HG02870 (cell line): ENCODE results near the gene UQCRC1.

ENCODE experiments used
- ATAC-seq: cut with Tn5 transposase; IDR thresholded peaks from one replicate; pipeline ENCODE4 v1.9.1; 2021; ENCODE audit warnings: mild to moderate bottlenecking, moderate library complexity; ENCODE audit not compliant: unreplicated experiment

UQCRC1 gene

GRCh38 chr3:48634661-48635221, 25.3 kb upstream of the UQCRC1 start:
- ATAC-seq = peak; percentile 22

DNA sequence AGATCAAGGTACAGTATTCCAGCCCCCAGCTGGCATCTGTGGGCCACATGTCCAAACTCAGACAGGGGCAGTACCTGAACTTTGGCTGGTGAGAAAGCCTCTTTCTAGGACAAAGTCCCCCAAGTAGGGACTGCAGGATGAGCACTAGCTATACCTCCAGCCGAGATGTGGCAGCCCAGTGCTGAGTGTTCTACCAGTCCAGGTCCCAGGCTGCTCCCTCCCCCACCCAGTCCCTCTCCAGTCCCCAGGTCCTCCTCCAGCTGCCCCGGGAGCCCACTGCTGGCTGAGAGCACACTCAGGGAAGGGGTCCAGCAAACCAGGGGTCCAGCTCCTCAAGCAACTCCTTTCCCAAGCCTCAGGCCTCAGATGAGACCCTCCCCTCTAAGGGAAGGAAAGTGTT, 24.3 kb upstream of the UQCRC1 start:
- no peak for ATAC-seq

DNA sequence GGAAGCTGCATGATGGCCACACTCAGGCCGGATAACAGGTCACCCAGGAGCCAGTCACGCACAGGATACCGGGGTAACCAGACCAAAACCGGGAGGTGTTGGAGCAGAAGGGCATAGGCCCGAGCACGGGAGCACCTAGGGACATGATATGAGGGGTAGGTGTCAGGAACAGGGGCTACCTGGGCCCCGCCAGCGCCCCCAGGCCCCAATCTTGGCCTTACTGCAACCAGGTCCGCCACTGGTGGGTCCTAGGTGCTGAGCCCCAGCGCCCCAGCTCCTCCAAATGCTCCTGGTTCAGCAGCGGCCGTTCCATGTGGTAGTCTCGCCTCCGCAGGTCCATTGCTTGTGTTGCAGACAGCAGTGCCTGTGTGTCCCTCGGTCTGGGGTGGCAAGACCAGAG, 23.8 kb upstream of the UQCRC1 start:
- no peak for ATAC-seq

DNA sequence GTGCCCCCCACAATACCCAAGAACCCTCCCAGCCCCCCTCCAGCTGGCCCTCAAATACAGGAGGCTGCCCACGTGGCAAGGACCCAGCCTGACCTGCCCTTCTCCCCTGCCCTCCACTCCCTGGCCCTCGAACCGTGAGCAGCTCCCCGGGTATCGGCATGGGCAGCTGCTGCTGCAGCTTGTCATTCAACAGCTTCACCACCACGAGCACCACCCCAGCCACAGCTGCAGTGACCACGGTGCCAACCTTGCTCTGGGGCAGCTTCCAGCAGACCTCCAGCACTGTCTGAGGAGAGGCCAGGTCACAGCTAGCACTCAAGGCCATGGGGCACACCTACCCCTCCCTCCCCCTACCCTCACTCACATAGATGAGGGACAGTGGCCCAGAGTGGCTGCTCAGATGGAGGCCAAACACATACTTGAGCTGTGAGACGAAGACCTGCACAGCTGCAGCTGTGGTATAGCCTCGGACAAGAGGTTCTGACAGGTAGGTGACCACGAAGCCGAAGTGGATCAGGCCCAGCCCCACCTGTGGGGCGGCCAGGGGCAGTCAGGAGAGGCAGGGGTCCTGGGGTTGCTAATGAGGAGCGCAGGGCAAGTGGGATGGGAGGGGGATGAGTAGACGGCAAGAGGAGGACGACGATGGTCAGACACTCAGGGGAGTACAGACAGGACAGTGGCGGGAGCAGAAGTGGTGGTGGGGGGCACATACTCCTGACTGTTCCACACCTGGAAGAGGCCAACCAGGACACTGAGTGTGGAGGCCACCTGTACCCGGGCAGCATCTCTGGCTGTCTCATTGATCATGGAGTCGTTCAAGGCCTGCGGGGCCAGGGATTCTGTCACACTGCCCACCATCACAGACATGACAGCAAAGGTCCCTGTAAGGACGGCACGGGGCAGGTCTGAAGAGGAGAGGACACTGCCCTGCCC, 22.3 kb upstream of the UQCRC1 start:
- ATAC-seq = no peak

- no peak for ATAC-seq
These were observed 21.4 kb upstream of the UQCRC1 start for GRCh38 chr3:48630833-48631232.

DNA sequence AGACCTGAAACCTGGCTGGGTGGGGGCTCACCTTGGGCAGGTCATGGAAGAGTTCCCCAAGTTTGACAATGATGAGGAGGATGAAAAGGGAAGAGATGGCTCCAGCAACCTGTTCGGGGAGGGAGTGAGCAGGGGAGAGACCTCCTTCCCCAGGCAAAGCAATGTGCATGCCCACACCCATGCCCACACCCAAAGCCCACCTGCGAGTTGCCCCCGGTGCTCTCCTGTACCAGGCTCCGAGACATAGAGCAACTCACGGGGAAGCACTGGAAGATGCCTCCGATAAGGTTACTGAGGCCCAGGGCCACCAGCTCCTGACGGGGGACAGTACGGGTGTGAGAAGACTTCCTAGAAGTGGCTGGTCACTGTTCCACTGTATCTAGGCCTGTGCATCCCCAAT, 21.0 kb upstream of the UQCRC1 start:
- ATAC-seq = no peak

- ATAC-seq = no peak
These were observed 20.4 kb upstream of the UQCRC1 start for GRCh38 chr3:48629894-48630293.

DNA sequence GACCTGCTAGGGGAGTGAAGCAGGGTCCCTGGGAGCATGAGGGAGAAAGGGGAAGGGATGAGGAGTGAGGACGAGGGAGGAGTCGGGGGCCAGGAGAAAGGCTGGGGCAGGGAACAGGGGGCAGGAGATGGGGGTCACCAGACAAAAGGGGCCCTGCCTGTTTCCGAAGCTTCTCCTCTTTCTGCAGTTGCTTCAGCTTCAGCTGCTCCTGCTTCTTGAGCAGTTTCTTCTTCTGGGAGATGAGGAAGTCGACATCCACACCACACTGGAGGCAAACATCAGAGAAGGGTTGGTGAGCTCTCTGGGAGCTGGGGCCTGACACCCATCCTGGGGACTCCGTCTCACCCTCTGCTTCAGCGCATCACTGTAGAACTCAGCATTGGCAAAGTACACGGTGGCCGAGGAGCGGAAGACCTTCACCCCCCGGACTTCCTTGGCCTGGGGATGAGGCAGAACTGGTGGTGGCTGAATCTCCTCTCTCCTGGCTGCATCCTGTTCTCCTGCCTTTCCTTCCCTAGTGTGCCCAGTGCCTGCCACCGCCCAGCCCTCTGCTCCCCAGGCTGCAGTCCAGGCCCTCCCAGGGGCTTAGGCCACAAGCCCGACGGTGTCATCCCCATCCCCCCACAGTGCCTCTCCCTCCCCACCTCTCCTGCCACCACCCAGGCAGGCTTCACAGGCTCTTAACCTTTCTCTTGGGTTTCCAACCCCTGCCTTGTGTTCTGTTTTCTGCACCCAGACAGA, 19.0 kb upstream of the UQCRC1 start:
- ATAC-seq = no peak

- ATAC-seq = no peak
These were observed 16.2 kb upstream of the UQCRC1 start for GRCh38 chr3:48625600-48625999.

- no peak for ATAC-seq
These were observed 15.3 kb upstream of the UQCRC1 start for GRCh38 chr3:48624767-48625166.

DNA sequence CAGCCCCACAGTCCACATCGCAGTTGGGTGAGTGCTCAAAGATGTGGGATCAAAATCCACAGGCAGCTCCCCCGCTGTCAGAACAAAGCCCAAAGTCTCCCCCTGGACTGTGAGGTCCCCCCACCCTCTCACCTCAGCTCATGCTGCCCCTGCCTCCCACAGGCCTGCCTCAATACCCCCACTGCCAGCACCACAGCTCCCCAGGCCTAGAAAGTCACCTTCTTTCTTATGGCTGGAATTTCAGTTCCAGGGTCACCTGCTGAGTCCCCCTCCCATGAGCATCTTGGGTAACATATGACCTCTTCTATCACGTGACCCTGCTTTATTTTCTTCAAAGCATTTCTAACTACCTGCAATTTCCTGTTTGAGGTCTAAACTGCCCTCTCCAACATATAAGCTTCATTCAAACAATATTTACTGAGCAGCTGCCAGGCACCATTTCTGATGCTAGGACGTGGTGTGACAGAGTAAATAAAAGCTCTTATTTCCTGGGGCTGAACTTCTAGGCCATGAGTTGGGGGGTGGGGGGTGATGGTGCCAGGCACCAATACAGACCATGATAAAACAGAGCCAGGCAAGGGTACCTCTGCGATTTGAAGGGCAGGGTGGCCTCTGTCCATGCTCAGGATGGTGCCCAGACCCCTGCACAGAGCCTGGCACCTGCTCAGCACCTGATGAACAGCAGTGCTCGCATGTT, 14.6 kb upstream of the UQCRC1 start:
- ATAC-seq = no peak

- ATAC-seq = no peak
These were observed 12.0 kb upstream of the UQCRC1 start, which contains the start of gene TMEM89 for GRCh38 chr3:48621461-48621869. Gene TMEM89 (minus strand): TSS chr3:48621769. CDS start chr3:48621756, 13 bp downstream.

- ATAC-seq = no peak
These were observed 10.4 kb upstream of the UQCRC1 start for GRCh38 chr3:48619541-48620524.

GRCh38 chr3:48617559-48617958, 8.1 kb upstream of the UQCRC1 start:
- no peak for ATAC-seq

- ATAC-seq = no peak
These were observed 4.6 kb upstream of the UQCRC1 start for GRCh38 chr3:48614044-48614443.

DNA sequence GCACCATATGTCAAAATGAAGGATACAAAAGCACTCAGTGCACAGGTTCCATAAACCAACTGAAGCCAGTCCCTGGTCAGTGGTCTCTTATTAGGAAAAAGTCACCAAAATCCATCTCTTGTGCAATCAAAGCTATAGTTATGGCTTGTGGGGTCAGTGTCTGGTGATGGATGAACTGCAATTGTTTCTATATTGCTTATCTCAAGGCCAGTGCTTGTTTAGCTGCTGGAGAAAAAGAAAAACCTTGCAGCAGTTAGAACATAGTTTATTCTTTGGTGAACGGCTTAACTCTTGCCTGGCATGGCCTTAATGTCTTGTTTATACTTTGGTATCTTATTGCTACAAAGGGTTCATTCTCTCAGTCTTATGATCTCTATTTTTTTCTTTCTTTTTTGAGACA, 2.9 kb upstream of the UQCRC1 start:
- no peak for ATAC-seq

- ATAC-seq = no peak
These were observed 1.9 kb downstream of the UQCRC1 start for GRCh38 chr3:48607519-48607918.

DNA sequence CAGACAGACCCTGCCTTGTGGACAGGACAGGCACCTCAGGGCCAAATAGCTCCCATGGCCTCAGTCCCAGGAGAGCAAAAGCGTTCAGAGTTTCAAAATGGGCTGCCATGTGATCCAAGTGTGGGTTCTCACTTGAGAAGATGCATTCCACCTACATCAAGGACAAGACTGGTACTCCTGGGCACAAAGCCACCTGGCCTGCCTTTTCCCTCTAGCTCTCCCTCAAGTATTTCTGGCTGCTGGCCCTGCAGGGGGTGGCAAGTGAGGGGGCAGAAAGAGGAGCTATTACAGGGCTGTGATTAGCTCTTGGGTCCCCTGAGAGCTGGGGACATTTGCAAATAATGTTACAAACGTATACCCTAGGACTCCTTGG, 7.8 kb downstream of the UQCRC1 start:
- ATAC-seq = no peak

- no peak for ATAC-seq
These were observed 8.5 kb downstream of the UQCRC1 start for GRCh38 chr3:48600711-48601621.
